Naive B cell (primary cell): Measurements from ENCODE around the gene STX18. TPM values are rescaled to one million over a fixed set of nuclear protein-coding genes. Genes with fewer than 3 reads are reported as not detected.
"Not testable (repeated sequence)": the region's sequence is repeated elsewhere in the genome, so short reads cannot be mapped to it uniquely, and the experiment has no call there.

Experiments
- ATAC-seq, 2 donors: fragments of 150-1000 bp; cut with Tn5 transposase; 2 replicates each; pipeline ENCODE4 v1.10.0; 2021; ENCODE audit warnings: low read depth in 2 of 2, mild to moderate bottlenecking in 2 of 2, moderate library complexity in 2 of 2
- DNase-seq: peaks from one replicate; pipeline ENCODE4 v3.0.0; 2022
- H3K27ac Mint-ChIP-seq, 6 donors: one replicate each; pipeline ENCODE4 v1.8.0; 2020 to 2022; ENCODE audit warnings: mild to moderate bottlenecking in 6 of 6, mixed read lengths in 6 of 6, moderate library complexity in 5 of 6, inconsistent platforms in 2 of 6
- H3K27me3 Mint-ChIP-seq, 3 donors: one replicate each; pipeline ENCODE4 v1.8.0; 2021 to 2022; ENCODE audit warnings: mixed read lengths in 3 of 3, mild to moderate bottlenecking in 1 of 3
- H3K36me3 Mint-ChIP-seq, 2 donors: one replicate each; pipeline ENCODE4 v1.8.0; 2020 to 2022; ENCODE audit warnings: mixed read lengths in 2 of 2, inconsistent platforms in 1 of 2, mild to moderate bottlenecking in 1 of 2
- H3K4me1 Mint-ChIP-seq, 3 donors: one replicate each; pipeline ENCODE4 v1.8.0; 2020 to 2022; ENCODE audit warnings: mixed read lengths in 3 of 3, inconsistent platforms in 1 of 3, mild to moderate bottlenecking in 1 of 3, moderate library complexity in 1 of 3
- H3K4me3 Mint-ChIP-seq, 8 donors: one replicate each; pipeline ENCODE4 v1.8.0; 2020 to 2022; ENCODE audit warnings: mild to moderate bottlenecking in 8 of 8, mixed read lengths in 8 of 8, moderate library complexity in 8 of 8, inconsistent platforms in 2 of 8
- H3K9me3 Mint-ChIP-seq, 7 donors: one replicate each; pipeline ENCODE4 v1.8.0; 2020 to 2022; ENCODE audit warnings: mixed read lengths in 7 of 7, mild to moderate bottlenecking in 5 of 7, inconsistent platforms in 2 of 7, moderate library complexity in 1 of 7
- polyA plus RNA-seq, 6 donors: library from polyadenylated mRNA; unstranded; fragments of 300-500 nt; fragmentation: Illumina TruSeq; gene quantifications; one replicate each; pipeline ENCODE4 v1.2.3, GENCODE V29; 2021; ENCODE audit warnings: low read depth in 6 of 6

STX18 gene
- polyA plus RNA-seq, 6 donors from 2014 or later, result 7.8 to 27.5 (median 22.9) TPM

- peaks cover 17 to 24% (median 20%) of the 10 kb centered on the region in 3 donors for H3K4me1 Mint-ChIP-seq
- ATAC-seq, result no peak
- no peak overlapping the region for H3K4me3 Mint-ChIP-seq
These were observed 22.5 kb downstream of the STX18 start for GRCh38 chr4:4519297-4519894.

GRCh38 chr4:4518747-4519146 is 23.1 kb downstream of the STX18 start:
- Mint-ChIP-seq H3K27me3 (no peaks in the 10 kb centered on the region), H3K9me3 (no peaks in the 10 kb centered on the region), H3K27ac (no peak overlapping the region), H3K4me1 (peaks cover 11 to 19% (median 14%) of the 10 kb centered on the region in 3 donors), H3K4me3 (no peak overlapping the region), H3K36me3 (no peaks in the 10 kb centered on the region)
- ATAC-seq, result no peak
- DNase-seq, result no peak

More at GRCh38 chr4:4519297-4519894, 22.5 kb downstream of the STX18 start:
- H3K36me3 Mint-ChIP-seq, result no peaks in the 10 kb centered on the region
- H3K27me3 Mint-ChIP-seq, result no peaks in the 10 kb centered on the region
- no peaks in the 10 kb centered on the region for H3K9me3 Mint-ChIP-seq
- DNase-seq, result no peak
- no peak overlapping the region for H3K27ac Mint-ChIP-seq

- Mint-ChIP-seq H3K4me3 (no peak overlapping the region), H3K9me3 (peaks cover 0 to 3% (median 0%) of the 10 kb centered on the region in 7 donors), H3K36me3 (peaks cover 3 to 10% of the 10 kb centered on the region in 2 donors), H3K27ac (no peak overlapping the region), H3K4me1 (peaks cover 7 to 9% (median 8%) of the 10 kb centered on the region in 3 donors), H3K27me3 (no peaks in the 10 kb centered on the region)
- no peak for DNase-seq
- no peak for ATAC-seq
These were observed 27.1 kb downstream of the STX18 start for GRCh38 chr4:4514786-4515185.

- peaks cover 7 to 13% (median 10%) of the 10 kb centered on the region in 3 donors for H3K4me1 Mint-ChIP-seq
- ATAC-seq (no peak), DNase-seq (no peak)
- H3K36me3 Mint-ChIP-seq, result peaks cover 12 to 15% of the 10 kb centered on the region in 2 donors
- no peak overlapping the region for H3K27ac Mint-ChIP-seq
- no peak overlapping the region for H3K4me3 Mint-ChIP-seq
- H3K27me3 Mint-ChIP-seq, result no peaks in the 10 kb centered on the region
- H3K9me3 Mint-ChIP-seq, result peaks cover 0 to 7% (median 0%) of the 10 kb centered on the region in 7 donors
These were observed 29.6 kb downstream of the STX18 start for GRCh38 chr4:4512282-4512681.

- not testable (repeated sequence) for ATAC-seq, H3K27ac Mint-ChIP-seq, DNase-seq, H3K27me3 Mint-ChIP-seq, H3K4me3 Mint-ChIP-seq, H3K9me3 Mint-ChIP-seq
- Mint-ChIP-seq H3K4me1 (peaks cover 4 to 10% (median 10%) of the 10 kb centered on the region in 3 donors), H3K36me3 (peaks cover 12 to 20% of the 10 kb centered on the region in 2 donors)
These were observed 31.2 kb downstream of the STX18 start for GRCh38 chr4:4510641-4511040.

- no peak for ATAC-seq
These were observed 32.3 kb downstream of the STX18 start for GRCh38 chr4:4509521-4509920.

GRCh38 chr4:4507923-4508322 is 33.9 kb downstream of the STX18 start:
- Mint-ChIP-seq H3K27me3 (no peaks in the 10 kb centered on the region), H3K4me1 (peaks cover 9 to 10% (median 9%) of the 10 kb centered on the region in 3 donors), H3K27ac (peak overlapping the region in 1 of 6 donors; percentile 45), H3K4me3 (no peak overlapping the region), H3K9me3 (peaks cover 0 to 7% (median 0%) of the 10 kb centered on the region in 7 donors), H3K36me3 (peaks cover 12 to 16% of the 10 kb centered on the region in 2 donors)
- ATAC-seq, result no peak
- DNase-seq, result no peak

More at GRCh38 chr4:4509521-4509920, 32.3 kb downstream of the STX18 start:
- H3K27me3 Mint-ChIP-seq, result no peaks in the 10 kb centered on the region
- no peak overlapping the region for H3K27ac Mint-ChIP-seq
- peaks cover 8 to 13% (median 9%) of the 10 kb centered on the region in 3 donors for H3K4me1 Mint-ChIP-seq
- H3K9me3 Mint-ChIP-seq, result peaks cover 0 to 7% (median 0%) of the 10 kb centered on the region in 7 donors
- DNase-seq, result no peak
- peaks cover 12 to 20% of the 10 kb centered on the region in 2 donors for H3K36me3 Mint-ChIP-seq
- H3K4me3 Mint-ChIP-seq, result no peak overlapping the region

GRCh38 chr4:4507403-4507802 is 34.4 kb downstream of the STX18 start:
- no peak overlapping the region for H3K4me3 Mint-ChIP-seq
- ATAC-seq (no peak), DNase-seq (no peak)
- peaks cover 14 to 15% (median 15%) of the 10 kb centered on the region in 3 donors for H3K4me1 Mint-ChIP-seq
- peaks cover 0 to 7% (median 0%) of the 10 kb centered on the region in 7 donors for H3K9me3 Mint-ChIP-seq
- peaks cover 12 to 16% of the 10 kb centered on the region in 2 donors for H3K36me3 Mint-ChIP-seq
- no peak overlapping the region for H3K27ac Mint-ChIP-seq
- no peaks in the 10 kb centered on the region for H3K27me3 Mint-ChIP-seq

GRCh38 chr4:4506961-4507360 is 34.9 kb downstream of the STX18 start:
- H3K36me3 Mint-ChIP-seq, result peaks cover 12 to 16% of the 10 kb centered on the region in 2 donors
- peak overlapping the region in 1 of 8 donors; percentile 5 for H3K4me3 Mint-ChIP-seq
- peaks cover 14 to 15% (median 15%) of the 10 kb centered on the region in 3 donors for H3K4me1 Mint-ChIP-seq
- H3K27ac Mint-ChIP-seq, result peak overlapping the region in 1 of 6 donors; percentile 29
- H3K27me3 Mint-ChIP-seq, result no peaks in the 10 kb centered on the region
- peaks cover 0 to 7% (median 0%) of the 10 kb centered on the region in 7 donors for H3K9me3 Mint-ChIP-seq
- DNase-seq (no peak), ATAC-seq (no peak)

- ATAC-seq, H3K27ac Mint-ChIP-seq, H3K27me3 Mint-ChIP-seq, H3K4me3 Mint-ChIP-seq, H3K9me3 Mint-ChIP-seq, DNase-seq: not testable (repeated sequence)
- H3K4me1 Mint-ChIP-seq, result peaks cover 15 to 18% (median 15%) of the 10 kb centered on the region in 3 donors
- peaks cover 12 to 14% of the 10 kb centered on the region in 2 donors for H3K36me3 Mint-ChIP-seq
These were observed 36.6 kb downstream of the STX18 start for GRCh38 chr4:4505211-4505610.

- Mint-ChIP-seq H3K27me3 (no peaks in the 10 kb centered on the region), H3K27ac (no peak overlapping the region), H3K4me1 (peaks cover 11 to 16% (median 15%) of the 10 kb centered on the region in 3 donors), H3K36me3 (peaks cover 9 to 10% of the 10 kb centered on the region in 2 donors), H3K9me3 (peaks cover 0 to 5% (median 0%) of the 10 kb centered on the region in 7 donors), H3K4me3 (no peak overlapping the region)
- ATAC-seq (no peak), DNase-seq (no peak)
These were observed 37.1 kb downstream of the STX18 start for GRCh38 chr4:4504783-4505182.

GRCh38 chr4:4502694-4503311 is 39.0 kb downstream of the STX18 start:
- DNase-seq (no peak), ATAC-seq (peak; percentile 65 to 74)
- Mint-ChIP-seq H3K36me3 (peaks cover 0 to 5% of the 10 kb centered on the region in 2 donors), H3K4me1 (peaks cover 9 to 17% (median 15%) of the 10 kb centered on the region in 3 donors), H3K4me3 (peak overlapping the region; percentile 45 to 75 (median 64)), H3K9me3 (no peaks in the 10 kb centered on the region), H3K27me3 (no peaks in the 10 kb centered on the region), H3K27ac (peak overlapping the region in 5 of 6 donors; percentile 32 to 80 (median 52))

GRCh38 chr4:4501679-4502078 is 40.2 kb downstream of the STX18 start:
- H3K36me3 Mint-ChIP-seq, result peaks cover 0 to under 1% of the 10 kb centered on the region in 2 donors
- H3K4me3 Mint-ChIP-seq, result no peak overlapping the region
- no peaks in the 10 kb centered on the region for H3K27me3 Mint-ChIP-seq
- H3K9me3 Mint-ChIP-seq, result no peaks in the 10 kb centered on the region
- ATAC-seq (no peak), DNase-seq (no peak)
- H3K27ac Mint-ChIP-seq, result no peak overlapping the region
- H3K4me1 Mint-ChIP-seq, result peaks cover 9 to 17% (median 15%) of the 10 kb centered on the region in 3 donors
